GM12878 (cell line): ENCODE data around the gene STXBP2. TPM values are rescaled to one million over a fixed set of nuclear protein-coding genes. Genes with fewer than 3 reads are reported as not detected.

Experiments
- ATAC-seq: fragments of 200-7000 bp; cut with Tn5 transposase; 3 replicates; pipeline ENCODE4 v1.9.1; 2020; ENCODE audit warnings: mild to moderate bottlenecking, moderate library complexity
- BruUV-seq: library from RNA; stranded (reverse); fragments of 400-500 nt; replicated peaks from 2 replicates; lab custom pipeline; 2021; lab: Mats Ljungman, UMichigan
- CTCF ChIA-PET: fragments of 300-600 bp; sonication (Branson Sonifier 250); formaldehyde crosslinking; extraction: SDS; loops from one replicate; lab custom pipeline; 2021; ENCODE audit warnings: inconsistent platforms; lab: Yijun Ruan, JAX
- POLR2A ChIA-PET: fragments of 350-600 bp; formaldehyde crosslinking; extraction: SDS; loops from one replicate; lab custom pipeline; 2021; ENCODE audit warnings: inconsistent platforms; lab: Charles Lee
- RAD21 ChIA-PET: fragments of 300-600 bp; sonication (Branson Sonifier 250); formaldehyde crosslinking; loops from one replicate; lab custom pipeline; 2023; ENCODE audit warnings: antibody characterized with exemption; ENCODE audit not compliant: unreplicated experiment; lab: Charles Lee
- SMC1A ChIA-PET: fragments of 300-600 bp; sonication (Branson Sonifier 250); formaldehyde crosslinking; loops from one replicate; lab custom pipeline; 2023; ENCODE audit not compliant: unreplicated experiment, uncharacterized antibody; lab: Charles Lee
- DNase-seq: peaks from one replicate; pipeline ENCODE4 v3.0.0-alpha.2; 2011; ENCODE audit warnings: low read depth, low spot score
- FAIRE-seq: peaks from 3 replicates; lab custom pipeline; 2011; peaks lifted over from hg19 to GRCh38; lab: Jason Lieb, UNC
- H2AFZ ChIP-seq: 2 replicates; pipeline ENCODE4 v1.6.0; 2011; ENCODE audit warnings: low read depth, low read length, control low read depth; ENCODE audit not compliant: control insufficient read depth
- H3K27ac ChIP-seq: 2 replicates; pipeline ENCODE4 v1.5.1; 2011; ENCODE audit warnings: control low read depth; ENCODE audit not compliant: control insufficient read depth, insufficient read depth
- H3K27me3 ChIP-seq, 2 experiments: replicated peaks in 1 of 2; 2 replicates each; pipeline versions ENCODE4 v1.6.0 to v1.6.1; 2011; ENCODE audit warnings: low read length in 1 of 2; ENCODE audit not compliant: control insufficient read depth in 2 of 2, insufficient read depth in 2 of 2
- H3K36me3 ChIP-seq, 2 experiments: 2 replicates each; pipeline ENCODE4 v1.5.1; 2011; ENCODE audit warnings: low read length in 1 of 2; ENCODE audit not compliant: control insufficient read depth in 2 of 2, insufficient read depth in 2 of 2
- H3K4me1 ChIP-seq: 2 replicates; pipeline ENCODE4 v1.6.1; 2011; ENCODE audit warnings: mild to moderate bottlenecking, low read length, moderate library complexity, mixed read lengths; ENCODE audit not compliant: control insufficient read depth, insufficient read depth
- H3K4me2 ChIP-seq: 2 replicates; pipeline ENCODE4 v1.6.0; 2011; ENCODE audit warnings: control low read depth; ENCODE audit not compliant: control insufficient read depth, insufficient read depth
- H3K4me3 ChIP-seq: fragments of 200-600 bp; sonication (generic); 2 replicates; pipeline ENCODE4 v1.5.1; 2016
- H3K79me2 ChIP-seq: 2 replicates; pipeline ENCODE4 v1.6.0; 2011; ENCODE audit warnings: low read length; ENCODE audit not compliant: control insufficient read depth, insufficient read depth
- H3K9ac ChIP-seq: 2 replicates; pipeline ENCODE4 v1.8.0; 2011; ENCODE audit warnings: low read length, control low read depth, mixed read lengths; ENCODE audit not compliant: control insufficient read depth, insufficient read depth
- H3K9me3 ChIP-seq: replicated peaks from 3 replicates; pipeline ENCODE4 v1.5.1; 2011; ENCODE audit warnings: mild to moderate bottlenecking, low read length; ENCODE audit not compliant: control insufficient read depth, insufficient read depth
- H4K20me1 ChIP-seq: 2 replicates; pipeline ENCODE4 v1.6.0; 2011; ENCODE audit not compliant: control insufficient read depth, insufficient read depth
- DPF2 ChIP-seq: fragments of 450-650 bp; IDR thresholded peaks from 2 replicates; pipeline ENCODE4 v1.6.1; 2017; ENCODE audit warnings: mild to moderate bottlenecking
- EP300 ChIP-seq, 2 experiments: fragments of 150-350 bp in 1 of 2; IDR thresholded peaks; 2 replicates each; pipeline ENCODE4 v1.6.1; 2011 to 2012; ENCODE audit warnings: low read depth in 2 of 2, low read length in 2 of 2, borderline replicate concordance in 1 of 2, improper control_type of control experiment in 1 of 2, inconsistent platforms in 1 of 2; ENCODE audit not compliant: control insufficient read depth in 1 of 2
- EZH2 ChIP-seq: IDR thresholded peaks from 2 replicates; pipeline ENCODE4 v1.6.1; 2012; ENCODE audit warnings: low read depth, mild to moderate bottlenecking, control low read depth, inconsistent platforms, low read length, borderline replicate concordance; ENCODE audit not compliant: control insufficient read depth
- FOS ChIP-seq: IDR thresholded peaks from 3 replicates; pipeline ENCODE4 v1.6.1; 2011; ENCODE audit warnings: borderline replicate concordance; ENCODE audit not compliant: insufficient read length; ENCODE audit errors: extremely low read depth
- HDAC2 ChIP-seq: fragments of 200-600 bp; sonication (generic); IDR thresholded peaks from 2 replicates; pipeline ENCODE4 v1.6.1; 2017
- IRF5 ChIP-seq: fragments of 450-650 bp; IDR thresholded peaks from 2 replicates; pipeline ENCODE4 v1.6.1; 2017; ENCODE audit warnings: borderline replicate concordance
- MLLT1 ChIP-seq: fragments of 450-650 bp; IDR thresholded peaks from 2 replicates; pipeline ENCODE4 v1.6.1; 2016; ENCODE audit warnings: mild to moderate bottlenecking
- NR2F1 ChIP-seq: fragments of 450-650 bp; conservative IDR thresholded peaks from 2 replicates; pipeline ENCODE4 v1.6.1; 2017; ENCODE audit warnings: mild to moderate bottlenecking
- PAX5 ChIP-seq: IDR thresholded peaks from 2 replicates; pipeline ENCODE4 v1.6.1; 2011; ENCODE audit warnings: low read depth, low read length, borderline replicate concordance
- RELA ChIP-seq: fragments of 450-650 bp; IDR thresholded peaks from 2 replicates; pipeline ENCODE4 v1.8.0; 2014; ENCODE audit warnings: borderline replicate concordance; ENCODE audit not compliant: partially characterized antibody
- RFX5 ChIP-seq: IDR thresholded peaks from 2 replicates; pipeline ENCODE4 v1.6.1; 2011; ENCODE audit warnings: low read depth, low read length, improper control_type of control experiment
- RUNX3 ChIP-seq: IDR thresholded peaks from 2 replicates; pipeline ENCODE4 v1.6.1; 2012; ENCODE audit warnings: low read length, inconsistent platforms
- SIX5 ChIP-seq: IDR thresholded peaks from 2 replicates; pipeline ENCODE4 v1.6.1; 2011; ENCODE audit warnings: mild to moderate bottlenecking, low read depth, low read length, moderate library complexity; ENCODE audit not compliant: severe bottlenecking
- SKIL ChIP-seq: fragments of 450-650 bp; IDR thresholded peaks from 2 replicates; pipeline ENCODE4 v1.6.1; 2017; ENCODE audit warnings: mild to moderate bottlenecking, low read depth, inconsistent platforms; ENCODE audit not compliant: poor library complexity, severe bottlenecking
- SP1 ChIP-seq: IDR thresholded peaks from one replicate; pipeline ENCODE4 v1.6.1; 2011; ENCODE audit warnings: low read depth, low read length
- SRF ChIP-seq, 2 experiments: IDR thresholded peaks; 2 replicates each; pipeline ENCODE4 v1.6.1; 2011; ENCODE audit warnings: low read depth in 2 of 2, low read length in 2 of 2, mild to moderate bottlenecking in 1 of 2, moderate library complexity in 1 of 2
- SUPT20H ChIP-seq: IDR thresholded peaks from 2 replicates; pipeline ENCODE4 v1.6.1; 2011; ENCODE audit warnings: low read depth, mild to moderate bottlenecking, low read length, moderate library complexity, borderline replicate concordance; ENCODE audit not compliant: control insufficient read depth
- TCF12 ChIP-seq: IDR thresholded peaks from 2 replicates; pipeline ENCODE4 v1.6.1; 2011; ENCODE audit warnings: low read depth, mild to moderate bottlenecking, low read length
- USF2 ChIP-seq: IDR thresholded peaks from 2 replicates; pipeline ENCODE4 v1.6.1; 2011; ENCODE audit warnings: low read depth, low read length, improper control_type of control experiment, borderline replicate concordance
- ZNF207 ChIP-seq: fragments of 450-650 bp; IDR thresholded peaks from 2 replicates; pipeline ENCODE4 v1.6.1; 2014; ENCODE audit warnings: antibody characterized with exemption, mild to moderate bottlenecking, borderline replicate concordance
- WGBS: methylation state at CpG from one replicate; pipeline ENCODE4 v1.1.6; 2016; ENCODE audit warnings: low lambda C conversion rate; ENCODE audit not compliant: insufficient replicate concordance, insufficient coverage; ENCODE audit errors: missing lambda C conversion rate; 5-methylcytosine and 5-hydroxymethylcytosine counted together
- in situ Hi-C: fragments of 300-500 bp; cut with MboI; formaldehyde crosslinking; loops from 9 replicates; pipeline ENCODE4 v1.14.3; 2018; ENCODE audit warnings: mixed read lengths
- intact Hi-C: fragments of 100-400 bp; cut with micrococcal nuclease; formaldehyde crosslinking; loops from one replicate; pipeline ENCODE4 v1.14.2; 2022; ENCODE audit not compliant: unreplicated experiment
- polyA plus RNA-seq, 11 experiments: library from polyadenylated mRNA; depleted of rRNA in 4 of 11; unstranded in 6 of 11; stranded (reverse) in 5 of 11; fragments of >200 nt; fragmentation: Nextera tagmentation in 4 of 11; fragmentation: Illumina TruSeq in 1 of 11; extraction: Ambion mirVana in 4 of 11; extraction: Trizol in 1 of 11; gene quantifications; 1 replicate in 1 of 11; 2 replicates in 10 of 11; pipeline versions ENCODE4 v1.2.1 to v1.2.3, GENCODE V29; 2011 to 2016; ENCODE audit warnings: inconsistent platforms in 2 of 11, missing spikeins in 2 of 11, low read depth in 1 of 11
- total RNA-seq, 4 experiments: library from RNA; depleted of rRNA in 3 of 4; stranded (reverse); fragments of >200 nt in 3 of 4; fragmentation: Illumina TruSeq in 1 of 4; extraction: Trizol in 1 of 4; gene quantifications; 2 replicates each; pipeline versions ENCODE4 v1.2.1 to v1.2.3, GENCODE V29; 2013 to 2021

STXBP2 gene
- total and polyA plus RNA-seq, 10 of the 15 experiments (the other 5 are each of a cell fraction or from before 2014, with no cell fraction given), result 2.6 to 111 (median 61.4) TPM

- WGBS, result 0% methylated on average over 1 of the region's 2 CpGs
- POLR2A ChIA-PET, result interaction anchor here (0.6 kb wide), 1 partner anchor 262 kb away, joined by 3 read pairs; no protein-coding TSS in a partner anchor
- no peak within 1 kb of the TSS for H3K27ac ChIP-seq
- CTCF ChIA-PET, result no interaction called here
- no peaks in the 10 kb centered on the region for H3K9me3 ChIP-seq
- H3K4me1 ChIP-seq, result peaks cover 20% of the 10 kb centered on the region
- BruUV-seq, result no TSS peak
- ATAC-seq (no peak), DNase-seq (no peak)
- in situ Hi-C loops (no loop called here), intact Hi-C loops (no loop called here)
- H3K79me2 ChIP-seq, result peaks cover 34% of the 10 kb centered on the region
- H4K20me1 ChIP-seq, result no peaks in the 10 kb centered on the region
- RAD21 ChIA-PET, result no interaction called here
- H3K4me3 ChIP-seq, result no peak within 1 kb of the TSS
- H3K9ac ChIP-seq, result no peak within 1 kb of the TSS
- TF ChIP-seq SRF (IDR thresholded peaks at IDR 0.05; ENCODE audit: low read depth in 2 of 2, low read length in 2 of 2), result no peak
- no peak for TF ChIP-seq RFX5
- TF ChIP-seq SKIL, result no peak
- no peak for TF ChIP-seq DPF2
- no peak for TF ChIP-seq ZNF207
- TF ChIP-seq PAX5, result no peak
- no peak for TF ChIP-seq FOS
- TF ChIP-seq TCF12, result no peak
- TF ChIP-seq HDAC2, result no peak
- TF ChIP-seq EZH2, result no peak
- no peak for TF ChIP-seq EP300 (IDR thresholded peaks at IDR 0.05; ENCODE audit: borderline replicate concordance in 1 of 2, control insufficient read depth in 1 of 2, low read depth in 2 of 2, low read length in 2 of 2)
- TF ChIP-seq NR2F1, result no peak
- TF ChIP-seq SUPT20H, result no peak
- no peak for TF ChIP-seq SIX5
- no peak for TF ChIP-seq RUNX3
- no peak for TF ChIP-seq IRF5
- TF ChIP-seq MLLT1, result no peak
- TF ChIP-seq SP1, result no peak
- TF ChIP-seq RELA, result no peak
- no peak for TF ChIP-seq USF2
- TF ChIP-seq, all 136 proteins: peak for 0
- FAIRE-seq, result no peak
- SMC1A ChIA-PET, result no interaction called here
- no peak within 1 kb of the TSS for H3K4me2 ChIP-seq
- no peaks in the 10 kb centered on the region for H3K36me3 ChIP-seq
- H3K27me3 ChIP-seq, result no peaks in the 10 kb centered on the region
- no peak within 1 kb of the TSS for H2AFZ ChIP-seq
These were observed 3.2 kb upstream of the STXBP2 start, which contains the start of gene PCP2 for GRCh38 chr19:7633698-7634097. PCP2 (minus strand) TSS chr19:7633719; CDS start chr19:7633457, 262 bp downstream.
